GM13977 (cell line): ENCODE measurements around the gene ROBO4.
A peak's percentile ranks its signal among the peaks of the same experiment; 100 is the strongest.

Source experiments
- DNase-seq: peaks from one replicate; pipeline ENCODE4 v3.0.0; 2012; ENCODE audit warnings: low spot score
- CTCF ChIP-seq: IDR thresholded peaks from 2 replicates; pipeline ENCODE4 v1.5.1; 2012; ENCODE audit warnings: mild to moderate bottlenecking, control low read depth; ENCODE audit not compliant: insufficient read depth; ENCODE audit errors: extremely low read depth, missing control alignments
- in situ Hi-C: fragments of 300-500 bp; cut with MboI; formaldehyde crosslinking; loops from one replicate; pipeline ENCODE4 v1.12.0; 2022; ENCODE audit warnings: low sequenced_read_pairs, low pct_unique_long_range_greater_than_20kb, mixed read lengths, inconsistent platforms; ENCODE audit not compliant: unreplicated experiment

ROBO4 gene

GRCh38 chr11:124875943-124876817, 21.5 kb downstream of the ROBO4 start:
- in situ Hi-C loops: no loop called here
- DNase-seq: peak; percentile 93
- TF ChIP-seq CTCF: peak; percentile 91

GRCh38 chr11:124875401-124875800, 22.3 kb downstream of the ROBO4 start:
- no peak for DNase-seq
- no peak for TF ChIP-seq CTCF
- in situ Hi-C loops: no loop called here

- DNase-seq: no peak
- TF ChIP-seq CTCF: no peak
- in situ Hi-C loops: loop anchor here (25.0 kb wide), 1 partner anchor 462 kb away; the partner anchor contains the start of gene OR8B4
Measured at GRCh38 chr11:124874571-124875255, 23.0 kb downstream of the ROBO4 start.

- in situ Hi-C loops: loop anchor here (25.0 kb wide), 1 partner anchor 462 kb away; the partner anchor contains the start of gene OR8B4
- no peak for TF ChIP-seq CTCF
- DNase-seq: no peak
Measured at GRCh38 chr11:124873951-124874350, 23.7 kb downstream of the ROBO4 start.

- in situ Hi-C loops: loop anchor here (25.0 kb wide), 1 partner anchor 460 kb away; the partner anchor contains the start of gene OR8B4
- no peak for TF ChIP-seq CTCF
- no peak for DNase-seq
Measured at GRCh38 chr11:124872741-124873140, 24.9 kb downstream of the ROBO4 start.

- in situ Hi-C loops: loop anchor here (25.0 kb wide), 1 partner anchor 460 kb away; the partner anchor contains the start of gene OR8B4
- TF ChIP-seq CTCF: no peak
- DNase-seq: no peak
Measured at GRCh38 chr11:124872280-124872679, 25.4 kb downstream of the ROBO4 start.
